Duodenal mucosa (tissue), 2 donors: Measurements from ENCODE around the gene DTX3.
"Not testable (repeated sequence)": the region's sequence is repeated elsewhere in the genome, so short reads cannot be mapped to it uniquely, and the experiment has no call there.

ENCODE experiments used
- H3K27ac ChIP-seq: one replicate; pipeline ENCODE4 v1.7.0; 2013; ENCODE audit warnings: low read depth, low read length
- H3K27me3 ChIP-seq, 2 donors: one replicate each; pipeline ENCODE4 v1.7.0; 2013; ENCODE audit warnings: low read length in 2 of 2, control low read depth in 1 of 2; ENCODE audit not compliant: insufficient read depth in 2 of 2, control insufficient read depth in 1 of 2
- H3K36me3 ChIP-seq, 2 donors: one replicate each; pipeline ENCODE4 v1.7.0; 2013; ENCODE audit warnings: low read length in 2 of 2, control low read depth in 1 of 2; ENCODE audit not compliant: insufficient read depth in 2 of 2, control insufficient read depth in 1 of 2
- H3K4me1 ChIP-seq, 2 donors: one replicate each; pipeline ENCODE4 v1.7.0; 2013; ENCODE audit warnings: low read length in 2 of 2, control low read depth in 1 of 2; ENCODE audit not compliant: insufficient read depth in 2 of 2, control insufficient read depth in 1 of 2
- H3K4me3 ChIP-seq, 2 donors: one replicate each; pipeline ENCODE4 v1.7.0; 2013; ENCODE audit warnings: low read length in 2 of 2, low read depth in 1 of 2
- H3K9ac ChIP-seq, 2 donors: one replicate each; pipeline ENCODE4 v1.7.0; 2013; ENCODE audit warnings: low read length in 2 of 2, low read depth in 1 of 2
- H3K9me3 ChIP-seq, 2 donors: one replicate each; pipeline ENCODE4 v1.7.0; 2013; ENCODE audit warnings: low read length in 2 of 2, control low read depth in 1 of 2; ENCODE audit not compliant: control insufficient read depth in 1 of 2

Gene DTX3

GRCh38 chr12:57582440-57582839 lies 22.2 kb upstream of the DTX3 start:
- peaks cover 0 to 4% of the 10 kb centered on the region in 2 donors for H3K27me3 ChIP-seq
- H3K4me1 ChIP-seq: peaks cover 0 to 7% of the 10 kb centered on the region in 2 donors
- H3K9me3 ChIP-seq: no peaks in the 10 kb centered on the region
- H3K9ac ChIP-seq: no peak overlapping the region
- H3K36me3 ChIP-seq: no peaks in the 10 kb centered on the region
- no peak overlapping the region for H3K27ac ChIP-seq
- H3K4me3 ChIP-seq: no peak overlapping the region

GRCh38 chr12:57583008-57583831 lies 21.4 kb upstream of the DTX3 start:
- peaks cover 0 to 7% of the 10 kb centered on the region in 2 donors for H3K4me1 ChIP-seq
- no peak overlapping the region for H3K9ac ChIP-seq
- no peak overlapping the region for H3K4me3 ChIP-seq
- H3K9me3 ChIP-seq: no peaks in the 10 kb centered on the region
- peaks cover 0 to 9% of the 10 kb centered on the region in 2 donors for H3K27me3 ChIP-seq
- H3K36me3 ChIP-seq: no peaks in the 10 kb centered on the region
- H3K27ac ChIP-seq: no peak overlapping the region

DNA sequence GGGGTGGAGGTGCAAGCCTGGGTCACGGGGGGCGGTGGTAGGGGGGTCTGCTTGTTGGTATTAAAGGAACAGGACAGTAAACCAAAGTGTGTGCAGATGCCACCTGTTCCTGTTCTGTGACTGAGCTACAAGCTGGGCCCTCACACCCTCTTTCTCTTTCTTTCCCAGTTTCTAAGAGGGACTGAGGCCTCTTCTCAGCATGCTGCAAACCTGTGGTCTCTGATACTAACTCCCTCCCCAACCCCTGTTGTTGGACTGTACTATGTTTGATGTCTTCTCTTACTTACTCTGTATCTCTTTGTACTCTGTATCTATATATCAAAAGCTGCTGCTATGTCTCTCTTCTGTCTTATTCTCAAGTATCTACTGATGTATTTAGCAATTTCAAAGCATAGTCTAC lies 20.6 kb upstream of the DTX3 start:
- no peak overlapping the region for H3K9ac ChIP-seq

DNA sequence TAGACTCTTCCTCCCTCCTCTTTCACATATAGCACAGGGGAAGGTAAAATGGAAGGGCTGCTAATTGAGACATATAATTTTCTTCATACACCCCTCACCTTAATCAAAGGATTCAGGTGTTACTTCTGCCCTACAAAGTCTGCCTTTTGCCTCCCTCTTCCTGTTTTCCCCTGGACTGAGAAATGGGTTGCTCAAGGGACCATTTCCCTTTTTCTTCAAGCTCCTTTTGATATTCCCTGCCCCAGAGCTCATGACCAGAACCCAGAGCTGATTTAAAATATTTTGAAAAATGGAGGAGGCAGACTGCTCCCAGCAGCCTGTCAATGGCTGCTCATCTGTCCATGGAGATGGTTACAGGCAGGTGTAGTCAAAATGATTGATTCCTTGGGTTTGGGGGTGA lies 19.9 kb upstream of the DTX3 start:
- no peaks in the 10 kb centered on the region for H3K36me3 ChIP-seq
- H3K4me3 ChIP-seq: no peak overlapping the region
- H3K9ac ChIP-seq: no peak overlapping the region
- no peaks in the 10 kb centered on the region for H3K9me3 ChIP-seq
- no peak overlapping the region for H3K27ac ChIP-seq
- H3K4me1 ChIP-seq: peaks cover 0 to 3% of the 10 kb centered on the region in 2 donors
- H3K27me3 ChIP-seq: peaks cover 0 to 10% of the 10 kb centered on the region in 2 donors

More for the DNA sequence above, 20.6 kb upstream of the DTX3 start:
- Histone ChIP-seq H3K4me1 (peaks cover 0 to 7% of the 10 kb centered on the region in 2 donors), H3K27ac (no peak overlapping the region), H3K9me3 (no peaks in the 10 kb centered on the region), H3K4me3 (no peak overlapping the region), H3K36me3 (no peaks in the 10 kb centered on the region), H3K27me3 (peaks cover 0 to 10% of the 10 kb centered on the region in 2 donors)

- Histone ChIP-seq H3K27ac (no peak overlapping the region), H3K27me3 (peaks cover 0 to 10% of the 10 kb centered on the region in 2 donors), H3K36me3 (no peaks in the 10 kb centered on the region), H3K9me3 (no peaks in the 10 kb centered on the region), H3K4me3 (no peak overlapping the region), H3K9ac (no peak overlapping the region), H3K4me1 (no peaks in the 10 kb centered on the region)
Observed at GRCh38 chr12:57585156-57585555, 19.5 kb upstream of the DTX3 start.

DNA sequence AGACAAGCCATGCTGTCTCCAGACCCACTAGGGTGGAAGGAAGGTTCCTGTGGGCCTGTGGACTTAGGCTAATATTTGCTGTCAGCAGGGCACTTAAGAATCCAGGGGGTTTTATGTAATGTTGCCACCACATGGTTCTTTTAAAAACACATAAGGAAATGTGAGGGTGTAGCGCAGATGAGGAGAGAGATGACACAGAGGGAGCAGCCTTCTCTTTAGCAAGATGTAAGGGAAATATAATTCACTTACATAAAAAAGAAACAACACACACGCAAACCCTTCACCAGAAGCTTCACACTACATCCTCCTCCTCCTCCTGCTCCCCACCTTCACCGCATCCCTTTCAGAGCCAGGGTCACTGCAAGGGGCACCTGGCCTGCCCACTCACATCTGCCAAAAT lies 18.5 kb upstream of the DTX3 start:
- Histone ChIP-seq H3K27me3 (peaks cover 0 to 10% of the 10 kb centered on the region in 2 donors), H3K9me3 (no peaks in the 10 kb centered on the region), H3K9ac (no peak overlapping the region), H3K4me3 (no peak overlapping the region), H3K4me1 (peaks cover 0 to 6% of the 10 kb centered on the region in 2 donors), H3K27ac (no peak overlapping the region), H3K36me3 (no peaks in the 10 kb centered on the region)

GRCh38 chr12:57586832-57587429 lies 17.7 kb upstream of the DTX3 start:
- H3K4me1 ChIP-seq: peaks cover 5 to 11% of the 10 kb centered on the region in 2 donors
- no peak overlapping the region for H3K27ac ChIP-seq
- H3K27me3 ChIP-seq: peaks cover 0 to 10% of the 10 kb centered on the region in 2 donors
- H3K36me3 ChIP-seq: no peaks in the 10 kb centered on the region
- H3K4me3 ChIP-seq: no peak overlapping the region
- H3K9ac ChIP-seq: no peak overlapping the region
- no peaks in the 10 kb centered on the region for H3K9me3 ChIP-seq

DNA sequence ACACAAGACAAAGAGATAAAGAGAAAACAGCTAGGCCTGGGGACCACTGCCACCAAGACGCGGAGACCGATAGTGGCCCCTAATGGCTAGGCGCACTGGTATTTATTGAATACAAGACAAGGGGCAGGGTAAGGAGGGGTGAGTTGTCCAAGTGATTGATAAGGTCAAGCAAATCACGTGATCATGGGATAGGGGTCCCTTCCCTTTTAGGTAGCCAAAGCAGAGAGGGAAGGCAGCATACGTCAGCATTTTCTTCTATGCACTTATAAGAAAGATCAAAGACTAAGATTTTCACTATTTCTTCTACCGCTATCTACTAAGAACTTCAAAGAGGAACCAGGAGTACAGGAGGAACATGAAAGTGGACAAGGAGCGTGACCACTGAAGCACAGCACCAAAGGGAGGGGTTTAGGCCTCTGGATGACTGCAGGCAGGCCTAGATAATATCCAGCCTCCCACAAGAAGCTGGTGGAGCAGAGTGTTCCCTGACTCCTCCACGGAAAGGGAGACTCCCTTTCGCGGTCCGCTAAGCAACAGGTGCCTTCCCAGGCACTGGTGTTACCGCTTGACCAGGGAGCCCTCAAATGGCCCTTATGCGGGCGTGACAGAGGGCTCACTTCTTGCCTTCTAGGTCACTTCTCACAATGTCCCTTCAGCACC lies 15.5 kb upstream of the DTX3 start:
- H3K4me3 ChIP-seq, H3K27me3 ChIP-seq, H3K9ac ChIP-seq, H3K36me3 ChIP-seq, H3K27ac ChIP-seq, H3K9me3 ChIP-seq: not testable (repeated sequence)
- H3K4me1 ChIP-seq: peaks cover 8 to 13% of the 10 kb centered on the region in 2 donors

DNA sequence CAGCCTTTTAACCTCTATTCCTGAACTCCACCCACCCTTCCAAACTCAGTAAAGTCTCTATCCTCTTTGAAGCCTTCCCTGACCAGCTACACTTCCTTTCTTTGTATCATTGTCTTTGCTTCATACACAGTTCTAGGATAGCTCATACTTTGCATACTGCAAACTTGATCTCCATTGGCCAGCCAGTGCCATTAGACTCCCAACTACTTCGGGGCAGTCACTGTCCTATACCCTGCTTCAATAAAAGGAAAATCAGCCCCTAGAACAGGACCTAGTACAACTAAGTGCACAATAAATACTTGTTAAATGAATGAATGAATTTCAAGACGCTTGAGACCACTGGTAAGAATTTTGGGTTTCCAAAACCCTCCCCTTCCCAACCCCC lies 14.2 kb upstream of the DTX3 start:
- Histone ChIP-seq H3K9me3 (no peaks in the 10 kb centered on the region), H3K9ac (peak overlapping the region; percentile 81 to 82), H3K4me1 (peaks cover 8 to 13% of the 10 kb centered on the region in 2 donors), H3K36me3 (peaks cover 3 to 11% of the 10 kb centered on the region in 2 donors), H3K4me3 (peak overlapping the region; percentile 74 to 99), H3K27ac (no peak overlapping the region), H3K27me3 (peaks cover 0 to 6% of the 10 kb centered on the region in 2 donors)
